ENCODE measurements around the gene USP54.

GRCh38 chr10:73576890-73577591 lies 14.1 kb downstream of the USP54 start:
- TF ChIP-seq CTCF (IDR thresholded peaks at IDR 0.05) = no peak
- no peak for TF ChIP-seq EZH2 (IDR thresholded peaks at IDR 0.05; ENCODE audit: borderline replicate concordance, insufficient read depth, low read depth, low read length, poor library complexity, severe bottlenecking)

Data from B cell (primary cell).